Activated CD8-positive, alpha-beta memory T cell treated with anti-CD3 and anti-CD28 coated beads for 1 hour (primary cell): Measurements from ENCODE around the gene ABHD13.

Source experiments
- DNase-seq, 2 donors: peaks; one replicate each; pipeline ENCODE4 v3.0.0-alpha.2; 2020; ENCODE audit warnings: low read depth in 1 of 2; ENCODE audit errors: extremely low read depth in 1 of 2

Gene ABHD13

GRCh38 chr13:108281901-108282300 is 63.7 kb downstream of the ABHD13 start:
- no peak for DNase-seq

GRCh38 chr13:108283110-108283509 is 64.9 kb downstream of the ABHD13 start:
- no peak for DNase-seq
